Measurements from ENCODE around the gene IL7R. TPM values are rescaled to one million over a fixed set of nuclear protein-coding genes. Genes with fewer than 3 reads are reported as not detected.
A peak's percentile ranks its signal among the peaks of the same experiment; 100 is the strongest.
"Not testable (repeated sequence)": the region's sequence is repeated elsewhere in the genome, so short reads cannot be mapped to it uniquely, and the experiment has no call there.

Gene IL7R
- total and polyA plus RNA-seq, 2 donors (not counting 1 experiment from before 2014, with no cell fraction given) = 67.9 to 266 TPM

DNA sequence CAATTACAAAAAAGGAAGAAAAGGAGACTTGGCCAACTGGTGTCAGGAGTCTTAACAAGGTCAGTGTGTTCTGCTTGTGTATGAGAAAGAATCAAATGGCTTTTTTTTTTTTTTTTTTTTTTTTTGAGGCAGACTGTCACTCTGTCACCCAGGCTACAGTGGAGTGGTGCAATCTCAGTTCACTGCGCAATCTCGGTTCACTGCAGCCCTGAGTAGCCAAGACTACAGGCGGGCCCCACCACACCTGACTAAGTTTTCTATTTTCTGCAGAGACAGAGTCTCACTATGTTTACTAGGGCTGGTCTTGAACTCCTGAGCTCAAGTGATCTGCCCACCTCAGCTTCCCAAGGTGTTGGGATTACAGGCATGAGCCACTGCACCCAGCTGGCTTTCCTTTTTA, 3.1 kb upstream of the IL7R start:
- peaks cover 10% of the 10 kb centered on the region for H3K4me1 ChIP-seq (ENCODE audit: control insufficient read depth, extremely low read depth, insufficient read depth, low read length)
- H3K9ac ChIP-seq (ENCODE audit: insufficient read depth, low read length) = no peak overlapping the region
- H3K4me2 ChIP-seq (ENCODE audit: extremely low read depth, insufficient read depth, low read length) = no peak overlapping the region
- no peaks in the 10 kb centered on the region for H3K9me3 ChIP-seq (ENCODE audit: control insufficient read depth, insufficient read depth, low read depth, low read length)
- H3K27ac ChIP-seq (ENCODE audit: insufficient read depth, low read length) = no peak overlapping the region
- H3K27me3 ChIP-seq (ENCODE audit: control insufficient read depth, insufficient read depth, low read length) = no peaks in the 10 kb centered on the region
- peak in 1 of 2 donors; percentile 13 for DNase-seq (ENCODE audit: low read depth in 2 of 2)
- no peak overlapping the region for H2AFZ ChIP-seq (ENCODE audit: low read length)
- H3K36me3 ChIP-seq (ENCODE audit: control insufficient read depth, insufficient read depth, low read length) = no peaks in the 10 kb centered on the region
- H3K79me2 ChIP-seq (ENCODE audit: control insufficient read depth, insufficient read depth, low read length) = peaks cover under 1% of the 10 kb centered on the region
- H3K4me3 ChIP-seq (replicated peaks in 1 of 4; ENCODE audit: control extremely low read depth in 1 of 4, insufficient read depth in 1 of 4, low read depth in 3 of 4, low read length in 4 of 4) = no peak overlapping the region
- TF ChIP-seq, protein P1, sequence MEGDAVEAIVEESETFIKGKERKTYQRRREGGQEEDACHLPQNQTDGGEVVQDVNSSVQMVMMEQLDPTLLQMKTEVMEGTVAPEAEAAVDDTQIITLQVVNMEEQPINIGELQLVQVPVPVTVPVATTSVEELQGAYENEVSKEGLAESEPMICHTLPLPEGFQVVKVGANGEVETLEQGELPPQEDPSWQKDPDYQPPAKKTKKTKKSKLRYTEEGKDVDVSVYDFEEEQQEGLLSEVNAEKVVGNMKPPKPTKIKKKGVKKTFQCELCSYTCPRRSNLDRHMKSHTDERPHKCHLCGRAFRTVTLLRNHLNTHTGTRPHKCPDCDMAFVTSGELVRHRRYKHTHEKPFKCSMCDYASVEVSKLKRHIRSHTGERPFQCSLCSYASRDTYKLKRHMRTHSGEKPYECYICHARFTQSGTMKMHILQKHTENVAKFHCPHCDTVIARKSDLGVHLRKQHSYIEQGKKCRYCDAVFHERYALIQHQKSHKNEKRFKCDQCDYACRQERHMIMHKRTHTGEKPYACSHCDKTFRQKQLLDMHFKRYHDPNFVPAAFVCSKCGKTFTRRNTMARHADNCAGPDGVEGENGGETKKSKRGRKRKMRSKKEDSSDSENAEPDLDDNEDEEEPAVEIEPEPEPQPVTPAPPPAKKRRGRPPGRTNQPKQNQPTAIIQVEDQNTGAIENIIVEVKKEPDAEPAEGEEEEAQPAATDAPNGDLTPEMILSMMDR (conservative IDR thresholded peaks at IDR 0.05 in 1 of 2, IDR thresholded peaks at IDR 0.05 in 1 of 2; ENCODE audit: low read depth in 1 of 2, low read length in 2 of 2) = no peak
- TF ChIP-seq EZH2 (IDR thresholded peaks at IDR 0.05; ENCODE audit: low read length, missing control alignments) = no peak
- no peaks in the 10 kb centered on the region for H4K20me1 ChIP-seq (ENCODE audit: control insufficient read depth, extremely low read depth, insufficient read depth, low read length)

DNA sequence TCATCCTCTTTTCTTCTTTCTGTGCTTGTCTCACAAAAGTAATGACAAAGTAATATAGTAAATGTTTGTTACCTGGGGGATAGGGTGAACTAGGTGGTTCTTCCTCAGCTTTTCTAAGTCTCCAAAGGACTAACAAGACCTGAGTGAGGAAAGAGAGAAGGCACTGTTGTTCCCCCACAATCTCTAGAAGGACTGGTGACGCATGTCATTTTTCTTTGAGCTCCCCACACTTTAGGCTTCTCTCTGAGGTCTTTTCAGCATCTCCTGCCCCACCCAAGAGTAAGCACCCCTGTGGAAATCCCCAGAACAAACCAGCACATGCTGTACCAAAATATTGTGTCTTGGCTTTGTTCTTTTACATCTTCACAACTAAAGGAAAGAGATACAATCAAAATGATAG, 2.4 kb upstream of the IL7R start:
- no peaks in the 10 kb centered on the region for H3K36me3 ChIP-seq (ENCODE audit: control insufficient read depth, insufficient read depth, low read length)
- H3K4me1 ChIP-seq (ENCODE audit: control insufficient read depth, extremely low read depth, insufficient read depth, low read length) = peaks cover 16% of the 10 kb centered on the region
- H3K27me3 ChIP-seq (ENCODE audit: control insufficient read depth, insufficient read depth, low read length) = no peaks in the 10 kb centered on the region

DNA sequence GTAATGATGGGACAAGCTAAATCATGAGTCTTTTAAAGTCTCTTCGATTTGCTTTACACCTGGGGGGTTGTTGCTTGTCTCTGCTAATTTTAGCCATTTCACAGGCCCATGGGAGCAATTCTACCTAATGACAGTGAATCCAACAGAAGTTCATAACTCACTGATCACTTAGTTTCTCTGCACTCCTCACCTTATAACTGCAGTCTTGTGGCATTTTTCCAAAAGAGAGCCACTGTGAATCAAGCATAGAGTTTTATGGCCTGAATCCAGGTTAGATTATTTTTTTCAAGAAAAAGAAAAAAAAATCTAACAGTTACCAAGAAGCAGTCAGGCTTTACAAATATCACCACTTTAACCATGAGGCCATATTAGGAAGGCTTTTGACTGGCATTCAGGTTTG, 1.5 kb upstream of the IL7R start:
- Histone ChIP-seq H3K27ac (ENCODE audit: insufficient read depth, low read length) (no peak overlapping the region), H3K4me2 (ENCODE audit: extremely low read depth, insufficient read depth, low read length) (no peak overlapping the region), H3K9me3 (ENCODE audit: control insufficient read depth, insufficient read depth, low read depth, low read length) (no peaks in the 10 kb centered on the region), H3K36me3 (ENCODE audit: control insufficient read depth, insufficient read depth, low read length) (no peaks in the 10 kb centered on the region), H2AFZ (ENCODE audit: low read length) (no peak overlapping the region), H3K79me2 (ENCODE audit: control insufficient read depth, insufficient read depth, low read length) (peaks cover 15% of the 10 kb centered on the region), H3K4me3 (replicated peaks in 1 of 4; ENCODE audit: control extremely low read depth in 1 of 4, insufficient read depth in 1 of 4, low read depth in 3 of 4, low read length in 4 of 4) (no peak overlapping the region), H3K4me1 (ENCODE audit: control insufficient read depth, extremely low read depth, insufficient read depth, low read length) (peaks cover 18% of the 10 kb centered on the region), H3K27me3 (ENCODE audit: control insufficient read depth, insufficient read depth, low read length) (no peaks in the 10 kb centered on the region), H4K20me1 (ENCODE audit: control insufficient read depth, extremely low read depth, insufficient read depth, low read length) (no peaks in the 10 kb centered on the region), H3K9ac (ENCODE audit: insufficient read depth, low read length) (no peak overlapping the region)
- TF ChIP-seq EZH2 (IDR thresholded peaks at IDR 0.05; ENCODE audit: low read length, missing control alignments) = no peak
- TF ChIP-seq, protein P1 (conservative IDR thresholded peaks at IDR 0.05 in 1 of 2, IDR thresholded peaks at IDR 0.05 in 1 of 2; ENCODE audit: low read depth in 1 of 2, low read length in 2 of 2) = no peak
- DNase-seq (ENCODE audit: low read depth in 2 of 2) = no peak

More for the DNA sequence above, 2.4 kb upstream of the IL7R start:
- Histone ChIP-seq H3K27ac (ENCODE audit: insufficient read depth, low read length) (no peak overlapping the region), H2AFZ (ENCODE audit: low read length) (no peak overlapping the region), H3K4me2 (ENCODE audit: extremely low read depth, insufficient read depth, low read length) (no peak overlapping the region), H3K9ac (ENCODE audit: insufficient read depth, low read length) (no peak overlapping the region), H3K4me3 (replicated peaks in 1 of 4; ENCODE audit: control extremely low read depth in 1 of 4, insufficient read depth in 1 of 4, low read depth in 3 of 4, low read length in 4 of 4) (no peak overlapping the region), H3K9me3 (ENCODE audit: control insufficient read depth, insufficient read depth, low read depth, low read length) (no peaks in the 10 kb centered on the region), H4K20me1 (ENCODE audit: control insufficient read depth, extremely low read depth, insufficient read depth, low read length) (no peaks in the 10 kb centered on the region), H3K79me2 (ENCODE audit: control insufficient read depth, insufficient read depth, low read length) (peaks cover 7% of the 10 kb centered on the region)
- DNase-seq (ENCODE audit: low read depth in 2 of 2) = no peak
- TF ChIP-seq, protein P1 (conservative IDR thresholded peaks at IDR 0.05 in 1 of 2, IDR thresholded peaks at IDR 0.05 in 1 of 2; ENCODE audit: low read depth in 1 of 2, low read length in 2 of 2) = no peak
- no peak for TF ChIP-seq EZH2 (IDR thresholded peaks at IDR 0.05; ENCODE audit: low read length, missing control alignments)

DNA sequence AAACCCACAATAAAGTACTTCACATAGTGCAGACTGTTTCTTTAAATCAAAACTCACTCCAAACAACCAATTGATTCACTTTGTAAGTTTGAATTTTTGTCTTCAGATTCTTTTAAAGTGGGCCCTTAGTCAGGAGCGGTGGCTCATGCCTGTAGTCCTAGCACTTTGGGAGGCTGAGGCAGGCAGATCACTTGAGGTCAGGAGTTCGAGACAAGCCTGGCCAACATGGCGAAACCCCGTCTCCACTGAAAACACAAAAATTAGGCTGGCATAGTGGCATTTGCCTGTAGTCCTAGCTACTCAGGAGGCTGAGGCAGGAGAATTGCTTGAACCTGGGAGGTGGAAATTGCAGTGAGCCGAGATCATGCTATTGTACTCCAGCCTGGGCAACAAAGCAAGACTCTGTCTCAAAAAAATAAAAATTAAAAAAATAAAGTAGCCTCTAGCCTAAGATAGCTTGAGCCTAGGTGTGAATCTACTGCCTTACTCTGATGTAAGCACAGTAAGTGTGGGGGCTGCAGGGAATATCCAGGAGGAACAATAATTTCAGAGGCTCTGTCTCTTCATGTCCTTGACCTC, 416 bp upstream of the IL7R start:
- not testable (repeated sequence) for DNase-seq (ENCODE audit: low read depth in 2 of 2); H3K27me3 ChIP-seq (ENCODE audit: control insufficient read depth, insufficient read depth, low read length); H4K20me1 ChIP-seq (ENCODE audit: control insufficient read depth, extremely low read depth, insufficient read depth, low read length); H3K36me3 ChIP-seq (ENCODE audit: control insufficient read depth, insufficient read depth, low read length); H3K9ac ChIP-seq (ENCODE audit: insufficient read depth, low read length); H3K9me3 ChIP-seq (ENCODE audit: control insufficient read depth, insufficient read depth, low read depth, low read length)
- peak overlapping the region; percentile 55 for H3K4me2 ChIP-seq (ENCODE audit: extremely low read depth, insufficient read depth, low read length)
- H3K4me1 ChIP-seq (ENCODE audit: control insufficient read depth, extremely low read depth, insufficient read depth, low read length) = peaks cover 18% of the 10 kb centered on the region
- peak overlapping the region in 2 of 4 experiments; percentile 45 to 58 for H3K4me3 ChIP-seq (replicated peaks in 1 of 4; ENCODE audit: control extremely low read depth in 1 of 4, insufficient read depth in 1 of 4, low read depth in 3 of 4, low read length in 4 of 4)
- peak overlapping the region; percentile 61 for H3K27ac ChIP-seq (ENCODE audit: insufficient read depth, low read length)
- H2AFZ ChIP-seq (ENCODE audit: low read length) = peak overlapping the region; percentile 8
- H3K79me2 ChIP-seq (ENCODE audit: control insufficient read depth, insufficient read depth, low read length) = peaks cover 15% of the 10 kb centered on the region
